MM.1S (cell line): ENCODE results near the gene TERT.

Experiments used
- DNase-seq: peaks from one replicate; pipeline ENCODE4 v3.0.0-alpha.2; 2015
- H2AFZ ChIP-seq: fragments of 300-600 bp; sonication (generic); 2 replicates; pipeline ENCODE4 v1.6.0; 2016; ENCODE audit warnings: antibody characterized with exemption, low read length
- H3F3A ChIP-seq: fragments of 300-600 bp; sonication (generic); 2 replicates; pipeline ENCODE4 v1.6.1; 2016; ENCODE audit warnings: mild to moderate bottlenecking, antibody characterized with exemption, low read length, moderate library complexity, mixed read lengths; ENCODE audit not compliant: insufficient read depth
- H3K27ac ChIP-seq: fragments of 300-600 bp; sonication (generic); 2 replicates; pipeline ENCODE4 v1.5.1; 2016; ENCODE audit warnings: mild to moderate bottlenecking, low read length
- H3K27me3 ChIP-seq: fragments of 300-600 bp; sonication (generic); replicated peaks from 2 replicates; pipeline ENCODE4 v1.6.0; 2016; ENCODE audit warnings: low read length; ENCODE audit not compliant: insufficient read depth
- H3K36me3 ChIP-seq: fragments of 300-600 bp; sonication (generic); replicated peaks from 2 replicates; pipeline ENCODE4 v1.6.1; 2016; ENCODE audit warnings: mild to moderate bottlenecking, low read length, mixed read lengths; ENCODE audit not compliant: insufficient read depth
- H3K4me1 ChIP-seq: fragments of 300-600 bp; sonication (generic); 2 replicates; pipeline ENCODE4 v1.6.1; 2016; ENCODE audit warnings: low read length, mixed read lengths
- H3K4me2 ChIP-seq: fragments of 300-600 bp; sonication (generic); 2 replicates; pipeline ENCODE4 v1.6.0; 2016; ENCODE audit warnings: low read depth, low read length
- H3K4me3 ChIP-seq: fragments of 300-600 bp; sonication (generic); 2 replicates; pipeline ENCODE4 v1.5.1; 2016; ENCODE audit warnings: low read length, mixed read lengths
- H3K79me2 ChIP-seq: fragments of 300-600 bp; sonication (generic); 2 replicates; pipeline ENCODE4 v1.6.1; 2016; ENCODE audit warnings: mixed run types, low read length, mixed read lengths
- H3K9ac ChIP-seq: fragments of 300-600 bp; sonication (generic); 2 replicates; pipeline ENCODE4 v1.6.1; 2016; ENCODE audit warnings: low read length, mixed read lengths
- H3K9me2 ChIP-seq: fragments of 300-600 bp; sonication (generic); replicated peaks from 2 replicates; pipeline ENCODE4 v1.6.1; 2016; ENCODE audit warnings: mild to moderate bottlenecking, low read length, mixed read lengths; ENCODE audit not compliant: insufficient read depth
- H3K9me3 ChIP-seq: fragments of 300-600 bp; sonication (generic); replicated peaks from 2 replicates; pipeline ENCODE4 v1.6.1; 2016; ENCODE audit warnings: mild to moderate bottlenecking, low read length, mixed read lengths; ENCODE audit not compliant: insufficient read depth
- H4K20me1 ChIP-seq: fragments of 300-600 bp; sonication (generic); 2 replicates; pipeline ENCODE4 v1.6.1; 2016; ENCODE audit warnings: mild to moderate bottlenecking, low read length, moderate library complexity, mixed read lengths; ENCODE audit not compliant: insufficient read depth
- EZH2 ChIP-seq: fragments of 300-600 bp; sonication (generic); optimal IDR thresholded peaks from 2 replicates; pipeline ENCODE3; 2017; ENCODE audit warnings: low read depth, mild to moderate bottlenecking, antibody characterized with exemption, low read length, mixed read lengths
- EZH2phosphoT487 ChIP-seq: fragments of 300-600 bp; sonication (generic); IDR thresholded peaks from 2 replicates; pipeline ENCODE4 v1.6.1; 2018; ENCODE audit warnings: antibody characterized with exemption, low read length
- TF ChIP-seq, protein P1 (sequence below): fragments of 300-600 bp; sonication (generic); IDR thresholded peaks from 2 replicates; pipeline ENCODE4 v1.5.1; 2016; ENCODE audit warnings: antibody characterized with exemption, low read length, mixed read lengths

The TERT gene

DNA sequence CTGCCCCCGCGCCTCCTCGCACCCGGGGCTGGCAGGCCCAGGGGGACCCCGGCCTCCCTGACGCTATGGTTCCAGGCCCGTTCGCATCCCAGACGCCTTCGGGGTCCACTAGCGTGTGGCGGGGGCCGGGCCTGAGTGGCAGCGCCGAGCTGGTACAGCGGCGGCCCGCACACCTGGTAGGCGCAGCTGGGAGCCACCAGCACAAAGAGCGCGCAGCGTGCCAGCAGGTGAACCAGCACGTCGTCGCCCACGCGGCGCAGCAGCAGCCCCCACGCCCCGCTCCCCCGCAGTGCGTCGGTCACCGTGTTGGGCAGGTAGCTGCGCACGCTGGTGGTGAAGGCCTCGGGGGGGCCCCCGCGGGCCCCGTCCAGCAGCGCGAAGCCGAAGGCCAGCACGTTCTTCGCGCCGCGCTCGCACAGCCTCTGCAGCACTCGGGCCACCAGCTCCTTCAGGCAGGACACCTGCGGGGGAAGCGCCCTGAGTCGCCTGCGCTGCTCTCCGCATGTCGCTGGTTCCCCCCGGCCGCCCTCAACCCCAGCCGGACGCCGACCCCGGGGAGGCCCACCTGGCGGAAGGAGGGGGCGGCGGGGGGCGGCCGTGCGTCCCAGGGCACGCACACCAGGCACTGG, 548 bp downstream of the TERT start:
- no peaks in the 10 kb centered on the region for H3K9me2 ChIP-seq
- no peak overlapping the region for H3K9ac ChIP-seq
- H3K27me3 ChIP-seq: no peaks in the 10 kb centered on the region
- H3F3A ChIP-seq: 0 out of 2 replicates have a peak, but pooled peaks cover 6% of the 10 kb centered on the region
- H4K20me1 ChIP-seq: no peaks in the 10 kb centered on the region
- H3K4me2 ChIP-seq: peak overlapping the region; percentile 43; the same call in 1 of the 2 replicates
- H3K4me3 ChIP-seq: peak overlapping the region; percentile 25; the same call in 1 of the 2 replicates
- no peak overlapping the region for H3K27ac ChIP-seq
- DNase-seq: no peak
- no peaks in the 10 kb centered on the region for H3K9me3 ChIP-seq
- no peaks in the 10 kb centered on the region for H3K36me3 ChIP-seq
- no peak for TF ChIP-seq EZH2phosphoT487
- no peak for TF ChIP-seq EZH2
- TF ChIP-seq, protein P1, sequence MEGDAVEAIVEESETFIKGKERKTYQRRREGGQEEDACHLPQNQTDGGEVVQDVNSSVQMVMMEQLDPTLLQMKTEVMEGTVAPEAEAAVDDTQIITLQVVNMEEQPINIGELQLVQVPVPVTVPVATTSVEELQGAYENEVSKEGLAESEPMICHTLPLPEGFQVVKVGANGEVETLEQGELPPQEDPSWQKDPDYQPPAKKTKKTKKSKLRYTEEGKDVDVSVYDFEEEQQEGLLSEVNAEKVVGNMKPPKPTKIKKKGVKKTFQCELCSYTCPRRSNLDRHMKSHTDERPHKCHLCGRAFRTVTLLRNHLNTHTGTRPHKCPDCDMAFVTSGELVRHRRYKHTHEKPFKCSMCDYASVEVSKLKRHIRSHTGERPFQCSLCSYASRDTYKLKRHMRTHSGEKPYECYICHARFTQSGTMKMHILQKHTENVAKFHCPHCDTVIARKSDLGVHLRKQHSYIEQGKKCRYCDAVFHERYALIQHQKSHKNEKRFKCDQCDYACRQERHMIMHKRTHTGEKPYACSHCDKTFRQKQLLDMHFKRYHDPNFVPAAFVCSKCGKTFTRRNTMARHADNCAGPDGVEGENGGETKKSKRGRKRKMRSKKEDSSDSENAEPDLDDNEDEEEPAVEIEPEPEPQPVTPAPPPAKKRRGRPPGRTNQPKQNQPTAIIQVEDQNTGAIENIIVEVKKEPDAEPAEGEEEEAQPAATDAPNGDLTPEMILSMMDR: no peak
- H3K79me2 ChIP-seq: no peaks in the 10 kb centered on the region; the same call in 1 of the 2 replicates
- no peak overlapping the region for H2AFZ ChIP-seq
- H3K4me1 ChIP-seq: no peaks in the 10 kb centered on the region

GRCh38 chr5:1293416-1294205, 1.3 kb downstream of the TERT start:
- no peaks in the 10 kb centered on the region; the same call in 1 of the 2 replicates for H3K79me2 ChIP-seq
- H3K36me3 ChIP-seq: no peaks in the 10 kb centered on the region
- 0 out of 2 replicates have a peak, but pooled peaks cover 6% of the 10 kb centered on the region for H3F3A ChIP-seq
- H3K9me2 ChIP-seq: no peaks in the 10 kb centered on the region
- no peak overlapping the region for H3K4me3 ChIP-seq
- no peak overlapping the region for H3K9ac ChIP-seq
- no peak overlapping the region for H2AFZ ChIP-seq
- H3K27ac ChIP-seq: no peak overlapping the region
- no peak overlapping the region for H3K4me2 ChIP-seq
- no peaks in the 10 kb centered on the region for H4K20me1 ChIP-seq
- no peaks in the 10 kb centered on the region for H3K27me3 ChIP-seq
- no peaks in the 10 kb centered on the region for H3K9me3 ChIP-seq
- no peak for DNase-seq
- no peaks in the 10 kb centered on the region for H3K4me1 ChIP-seq
- TF ChIP-seq EZH2 (no peak), EZH2phosphoT487 (no peak)
- TF ChIP-seq, protein P1: no peak

GRCh38 chr5:1292846-1293415, 1.9 kb downstream of the TERT start:
- Histone ChIP-seq H3K27ac (no peak overlapping the region), H3K4me3 (no peak overlapping the region)

More at GRCh38 chr5:1292846-1293415, 1.9 kb downstream of the TERT start:
- Histone ChIP-seq H3K36me3 (no peaks in the 10 kb centered on the region), H3K9me2 (no peaks in the 10 kb centered on the region), H4K20me1 (no peaks in the 10 kb centered on the region), H2AFZ (no peak overlapping the region), H3K79me2 (no peaks in the 10 kb centered on the region; the same call in 1 of the 2 replicates), H3K4me1 (no peaks in the 10 kb centered on the region), H3K9ac (no peak overlapping the region), H3F3A (0 out of 2 replicates have a peak, but pooled peaks cover 6% of the 10 kb centered on the region), H3K27me3 (no peaks in the 10 kb centered on the region), H3K9me3 (no peaks in the 10 kb centered on the region), H3K4me2 (no peak overlapping the region)
- TF ChIP-seq EZH2phosphoT487 (no peak), EZH2 (no peak)
- TF ChIP-seq, protein P1: no peak
- DNase-seq: no peak
